ENCODE measurements around the gene ZCCHC7. TPM values are rescaled to one million over a fixed set of nuclear protein-coding genes. Genes with fewer than 3 reads are reported as not detected.

ZCCHC7 gene
- total RNA-seq, 4 donors from 2014 or later = 4.8 to 11.2 (median 6.9) TPM

- no peaks in the 10 kb centered on the region for H3K9me3 ChIP-seq
- DNase-seq (no peak), ATAC-seq (no peak)
- H3K4me3 ChIP-seq = no peak overlapping the region
- in situ Hi-C loops (cut with MboI; ENCODE audit: low sequenced_read_pairs in 4 of 4) = loop anchor here in 1 of 4 donors (10.0 kb wide), 1 partner anchor 57 kb away; no protein-coding TSS in a partner anchor
- H3K4me1 ChIP-seq = no peaks in the 10 kb centered on the region
- H3K27ac ChIP-seq = no peak overlapping the region
- TF ChIP-seq CTCF (IDR thresholded peaks at IDR 0.05 in 4 of 5, conservative IDR thresholded peaks at IDR 0.05 in 1 of 5) (no peak), POLR2A (IDR thresholded peaks at IDR 0.05) (no peak)
- intact Hi-C loops (cut with DNase I; ENCODE audit: low total_unique reads) = no loop called here
- H3K36me3 ChIP-seq = no peaks in the 10 kb centered on the region
- H3K27me3 ChIP-seq = no peaks in the 10 kb centered on the region
Measured at GRCh38 chr9:37251452-37251851, 131.1 kb downstream of the ZCCHC7 start.

- intact Hi-C loops (cut with DNase I; ENCODE audit: low total_unique reads) (no loop called here), in situ Hi-C loops (cut with MboI; ENCODE audit: low sequenced_read_pairs in 4 of 4) (loop anchor here in 1 of 4 donors (10.0 kb wide), 1 partner anchor 59 kb away; no protein-coding TSS in a partner anchor)
- Histone ChIP-seq H3K27ac (no peak overlapping the region), H3K9me3 (no peaks in the 10 kb centered on the region), H3K36me3 (no peaks in the 10 kb centered on the region), H3K4me1 (no peaks in the 10 kb centered on the region), H3K27me3 (no peaks in the 10 kb centered on the region), H3K4me3 (no peak overlapping the region)
- ATAC-seq = no peak
- DNase-seq = no peak
- TF ChIP-seq CTCF (IDR thresholded peaks at IDR 0.05 in 4 of 5, conservative IDR thresholded peaks at IDR 0.05 in 1 of 5) (no peak), POLR2A (IDR thresholded peaks at IDR 0.05) (no peak)
Measured at GRCh38 chr9:37253377-37253937, 133.1 kb downstream of the ZCCHC7 start.

GRCh38 chr9:37255187-37255586 lies 134.8 kb downstream of the ZCCHC7 start:
- no peaks in the 10 kb centered on the region for H3K36me3 ChIP-seq
- no peak for ATAC-seq
- no peak overlapping the region for H3K27ac ChIP-seq
- H3K4me3 ChIP-seq = no peak overlapping the region
- no peaks in the 10 kb centered on the region for H3K9me3 ChIP-seq
- no peaks in the 10 kb centered on the region for H3K4me1 ChIP-seq
- no peaks in the 10 kb centered on the region for H3K27me3 ChIP-seq
- DNase-seq = no peak
- intact Hi-C loops (cut with DNase I; ENCODE audit: low total_unique reads) = no loop called here
- in situ Hi-C loops (cut with MboI; ENCODE audit: low sequenced_read_pairs in 4 of 4) = loop anchor here in 1 of 4 donors (10.0 kb wide), 1 partner anchor 60 kb away; no protein-coding TSS in a partner anchor
- TF ChIP-seq POLR2A (IDR thresholded peaks at IDR 0.05) (no peak), CTCF (IDR thresholded peaks at IDR 0.05 in 4 of 5, conservative IDR thresholded peaks at IDR 0.05 in 1 of 5) (no peak)

- in situ Hi-C loops (cut with MboI; ENCODE audit: low sequenced_read_pairs in 4 of 4) (loop anchor here in 1 of 4 donors (10.0 kb wide), 1 partner anchor 61 kb away; no protein-coding TSS in a partner anchor), intact Hi-C loops (cut with DNase I; ENCODE audit: low total_unique reads) (no loop called here)
- H3K27ac ChIP-seq = no peak overlapping the region
- no peaks in the 10 kb centered on the region for H3K9me3 ChIP-seq
- ATAC-seq = no peak
- DNase-seq = no peak
- TF ChIP-seq POLR2A (IDR thresholded peaks at IDR 0.05) = no peak
- no peak for TF ChIP-seq CTCF (IDR thresholded peaks at IDR 0.05 in 4 of 5, conservative IDR thresholded peaks at IDR 0.05 in 1 of 5)
- H3K36me3 ChIP-seq = no peaks in the 10 kb centered on the region
- H3K27me3 ChIP-seq = no peaks in the 10 kb centered on the region
- no peak overlapping the region for H3K4me3 ChIP-seq
- no peaks in the 10 kb centered on the region for H3K4me1 ChIP-seq
Measured at GRCh38 chr9:37255944-37256862, 135.8 kb downstream of the ZCCHC7 start.

All from gastrocnemius medialis (tissue), 4 donors.